ENCODE measurements around the gene WASF2. TPM values are rescaled to one million over a fixed set of nuclear protein-coding genes. Genes with fewer than 3 reads are reported as not detected.

Gene WASF2
- total RNA-seq, 2 experiments from 2014 or later, result 119 to 121 TPM

DNA sequence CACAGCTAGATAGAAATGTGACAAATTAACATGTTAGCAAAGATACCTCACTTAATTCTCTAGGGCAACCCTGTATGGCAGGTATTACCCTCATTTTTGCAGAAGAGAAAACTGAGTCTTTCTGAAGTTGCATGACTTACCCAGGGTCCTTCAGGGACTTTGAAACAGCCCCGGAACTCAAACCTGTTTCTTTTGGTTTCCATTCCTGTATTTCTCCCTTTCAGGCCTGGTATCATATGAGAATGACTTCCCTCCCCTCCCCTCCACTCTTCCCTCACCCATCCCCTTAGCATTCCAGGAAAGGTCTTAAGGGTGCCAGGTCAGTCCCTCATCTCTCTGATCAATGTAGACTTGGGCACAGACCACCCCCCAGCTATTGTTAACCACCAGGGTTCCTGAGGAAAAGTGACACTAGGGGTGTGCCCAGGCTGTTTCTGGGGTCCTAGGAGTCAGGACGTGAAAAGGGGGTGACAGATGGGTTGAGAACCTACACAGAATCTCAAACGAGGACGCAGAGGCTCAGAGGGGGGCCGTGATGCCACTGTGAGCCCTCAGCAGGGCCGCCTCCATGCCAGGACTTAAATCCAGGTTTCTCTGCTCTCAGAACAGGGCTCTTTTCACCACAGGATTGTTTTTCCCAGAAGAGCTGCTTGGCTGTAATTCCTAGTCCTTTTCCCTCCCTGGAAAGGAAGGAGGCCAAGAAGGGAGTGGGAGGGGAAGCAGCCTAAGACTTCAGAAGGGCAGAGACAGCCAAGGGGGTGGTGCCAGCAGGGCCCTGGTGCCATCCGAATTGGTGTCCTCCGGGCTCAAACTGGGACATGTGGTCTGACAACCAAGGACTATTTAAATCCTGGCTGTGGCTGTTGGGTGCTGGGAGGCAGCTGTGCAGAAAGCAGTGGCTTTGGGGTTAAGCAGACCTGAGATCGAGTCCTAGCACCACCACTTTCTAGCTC lies 2.1 kb upstream of the WASF2 start:
- Histone ChIP-seq H3K4me1 (ENCODE audit: insufficient read depth, low read length) (peaks cover 23% of the 10 kb centered on the region), H3K9me3 (ENCODE audit: control insufficient read depth in 1 of 2, insufficient read depth in 1 of 2, low read length in 2 of 2) (no peaks in the 10 kb centered on the region), H3K4me3 (ENCODE audit: low read length) (no peak overlapping the region), H3K27me3 (ENCODE audit: control insufficient read depth in 1 of 2, insufficient read depth in 2 of 2, low read length in 2 of 2) (no peaks in the 10 kb centered on the region), H3K27ac (ENCODE audit: low read depth in 1 of 2, low read length in 2 of 2) (no peak overlapping the region), H3K36me3 (ENCODE audit: insufficient read depth, low read length) (no peaks in the 10 kb centered on the region)
- ChIA-PET POLR2A (interaction anchor here (0.6 kb wide), 1 partner anchor 20 kb away, joined by 3 read pairs; no protein-coding TSS in a partner anchor), CTCF (interaction anchor here (1.4 kb wide), 1 partner anchor 96 kb away, joined by 7 read pairs; no protein-coding TSS in a partner anchor)
- DNase-seq, result no peak
- intact Hi-C loops (cut with DNase I, micrococcal nuclease), result loop anchor here (2.0 to 5.0 kb wide), 4 partner anchors 35 to 257 kb away; partner anchors contain the start of gene WDTC1 (in 1 of the 2)
- Mint-ChIP-seq H3K27ac (peak overlapping the region; percentile 53), H3K36me3 (ENCODE audit: low read depth) (peaks cover 25% of the 10 kb centered on the region), H3K4me1 (ENCODE audit: low read depth) (peaks cover 29% of the 10 kb centered on the region), H3K9me3 (no peaks in the 10 kb centered on the region), H3K4me3 (peak overlapping the region; percentile 54), H3K27me3 (no peaks in the 10 kb centered on the region)
- TF ChIP-seq CTCF (IDR thresholded peaks at IDR 0.05), result no peak
- ATAC-seq (ENCODE audit: poor library complexity), result no peak

DNA sequence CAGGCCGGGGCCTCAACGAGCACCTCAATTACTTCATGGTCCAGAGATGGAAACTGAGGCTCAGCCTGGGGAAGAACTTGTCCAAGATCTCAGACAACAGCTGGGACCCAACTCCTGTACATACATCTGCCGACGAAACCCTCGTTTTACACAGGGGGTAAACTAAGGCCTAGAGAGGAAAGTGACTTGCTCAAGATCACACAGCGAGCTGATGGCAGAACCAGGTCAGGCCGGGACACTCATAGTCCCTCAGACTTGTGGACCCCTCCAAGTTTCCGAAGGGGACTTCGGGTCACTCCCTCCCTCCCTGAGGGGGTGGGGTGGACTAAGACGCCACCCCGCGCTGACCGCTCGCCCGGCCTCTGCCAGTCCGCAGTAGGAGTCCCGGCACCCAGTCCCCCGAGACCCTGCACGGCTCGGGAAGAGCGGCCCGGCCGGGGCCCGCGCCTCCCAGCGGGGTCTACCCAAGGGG lies 430 bp downstream of the WASF2 start:
- Histone ChIP-seq H3K36me3 (ENCODE audit: insufficient read depth, low read length) (no peaks in the 10 kb centered on the region), H3K9me3 (ENCODE audit: control insufficient read depth in 1 of 2, insufficient read depth in 1 of 2, low read length in 2 of 2) (no peaks in the 10 kb centered on the region), H3K4me3 (ENCODE audit: low read length) (peak overlapping the region; percentile 100), H3K27me3 (ENCODE audit: control insufficient read depth in 1 of 2, insufficient read depth in 2 of 2, low read length in 2 of 2) (no peaks in the 10 kb centered on the region), H3K27ac (ENCODE audit: low read depth in 1 of 2, low read length in 2 of 2) (peak overlapping the region; percentile 73 to 87), H3K4me1 (ENCODE audit: insufficient read depth, low read length) (peaks cover 28% of the 10 kb centered on the region)
- peak in 5 of 14 experiments; percentile 9 to 62 (median 27) for DNase-seq
- Mint-ChIP-seq H3K4me3 (peak overlapping the region; percentile 100), H3K27me3 (no peaks in the 10 kb centered on the region), H3K9me3 (no peaks in the 10 kb centered on the region), H3K4me1 (ENCODE audit: low read depth) (peaks cover 29% of the 10 kb centered on the region), H3K36me3 (ENCODE audit: low read depth) (peaks cover 31% of the 10 kb centered on the region), H3K27ac (peak overlapping the region; percentile 100)
- no peak for ATAC-seq (ENCODE audit: poor library complexity)
- TF ChIP-seq CTCF (IDR thresholded peaks at IDR 0.05), result no peak
- POLR2A ChIA-PET, result interaction anchor here (0.6 to 3.3 kb wide), 25 partner anchors 10 to 749 kb away, joined by 3 to 29 read pairs (median 6); partner anchors contain the start of genes FAM76A, SYTL1 and WDTC1
- intact Hi-C loops (cut with DNase I, micrococcal nuclease), result loop anchor here in 1 of 2 experiments (2.0 to 5.0 kb wide), 2 partner anchors 33 to 72 kb away; no protein-coding TSS in a partner anchor
- CTCF ChIA-PET, result interaction anchor here (0.5 to 1.6 kb wide), 4 partner anchors 43 to 119 kb away, joined by 3 to 6 read pairs (median 5); no protein-coding TSS in a partner anchor

All from CD4-positive, alpha-beta T cell (primary cell).